Activated CD4-positive, alpha-beta T cell treated with anti-CD3 and anti-CD28 coated beads, Interleukin-2, amount 10 ng/mL, durations not matched to agents 24 days and 14 days (primary cell): ENCODE data around the gene RPTOR. TPM values are rescaled to one million over a fixed set of nuclear protein-coding genes. Genes with fewer than 3 reads are reported as not detected.

Experiments
- total RNA-seq: library from RNA; stranded (reverse); gene quantifications from 2 replicates; pipeline ENCODE4 v1.2.3, GENCODE V29; 2022

RPTOR gene
- total RNA-seq, 1 donor from 2014 or later, result 67.2 TPM

Other genes with a start within 250 kb of the RPTOR start
- gene ENDOV, start 129.7 kb upstream of the RPTOR start, total RNA-seq, result 16.3 and 16.4 TPM in 2 replicates
- 30.4 and 31.6 TPM in 2 replicates for gene NPTX1, start 68.2 kb upstream of the RPTOR start, total RNA-seq